SK-N-SH (cell line): ENCODE results near the gene ZDHHC7. TPM values are rescaled to one million over a fixed set of nuclear protein-coding genes. Genes with fewer than 3 reads are reported as not detected.

Experiments used
- CTCF ChIA-PET: fragments of 300-600, 350-600 bp; formaldehyde crosslinking; extraction: SDS; loops from one replicate; lab custom pipeline; 2021; lab: Yijun Ruan, JAX
- POLR2A ChIA-PET: fragments of 350-600 bp; sonication (Branson Sonifier 250); formaldehyde crosslinking; extraction: SDS; loops from one replicate; lab custom pipeline; 2020; ENCODE audit warnings: antibody characterized with exemption, inconsistent platforms; lab: Yijun Ruan, JAX
- DNase-seq: peaks from one replicate; pipeline ENCODE4 v3.0.0; 2012
- H2AFZ ChIP-seq: fragments of 200-600 bp; sonication (generic); 2 replicates; pipeline ENCODE4 v1.8.1; 2016; ENCODE audit warnings: antibody characterized with exemption, mild to moderate bottlenecking, low read depth
- H3F3A ChIP-seq: fragments of 200-600 bp; sonication (generic); replicated peaks from 2 replicates; pipeline ENCODE3; 2016; ENCODE audit warnings: antibody characterized with exemption, mild to moderate bottlenecking; ENCODE audit not compliant: insufficient read depth
- H3K27ac ChIP-seq, 2 experiments: fragments of 200-500 bp in 1 of 2; fragments of 200-600 bp in 1 of 2; sonication (Bioruptor generic) in 1 of 2; sonication (generic), shearing (Covaris generic) in 1 of 2; 2 replicates each; pipeline versions ENCODE4 v1.5.1 to v1.6.1; 2014 to 2016; ENCODE audit warnings: low read depth in 2 of 2, inconsistent platforms in 1 of 2, low read length in 1 of 2, mild to moderate bottlenecking in 1 of 2, mixed read lengths in 1 of 2
- H3K27me3 ChIP-seq: fragments of 200-600 bp; sonication (generic), shearing (Covaris generic); 2 replicates; pipeline ENCODE4 v1.6.1; 2016; ENCODE audit warnings: mixed run types; ENCODE audit not compliant: insufficient read depth
- H3K36me3 ChIP-seq, 2 experiments: fragments of 200-500 bp in 1 of 2; fragments of 200-600 bp in 1 of 2; sonication (Bioruptor generic) in 1 of 2; sonication (generic) in 1 of 2; replicated peaks in 1 of 2; 2 replicates each; pipeline versions ENCODE3 to v1.5.1; 2014 to 2016; ENCODE audit warnings: low read length in 1 of 2, mild to moderate bottlenecking in 1 of 2; ENCODE audit not compliant: insufficient read depth in 2 of 2, control insufficient read depth in 1 of 2
- H3K4me1 ChIP-seq, 2 experiments: fragments of 200-500 bp in 1 of 2; fragments of 200-600 bp in 1 of 2; sonication (Bioruptor generic) in 1 of 2; sonication (generic), shearing (Covaris generic) in 1 of 2; 2 replicates each; pipeline versions ENCODE4 v1.5.1 to v1.6.1; 2014 to 2016; ENCODE audit warnings: low read depth in 1 of 2, low read length in 1 of 2, mixed run types in 1 of 2; ENCODE audit not compliant: insufficient read depth in 2 of 2, control insufficient read depth in 1 of 2
- H3K4me2 ChIP-seq: fragments of 200-600 bp; sonication (generic), shearing (Covaris generic); 2 replicates; pipeline ENCODE4 v1.6.1; 2017; ENCODE audit warnings: mixed run types
- H3K4me3 ChIP-seq, 2 experiments: fragments of 200-500 bp in 1 of 2; fragments of 200-600 bp in 1 of 2; sonication (Bioruptor generic) in 1 of 2; sonication (generic), shearing (Covaris generic) in 1 of 2; 2 replicates each; pipeline versions ENCODE4 v1.5.1 to v1.8.1; 2014 to 2016; ENCODE audit warnings: low read depth in 2 of 2, inconsistent platforms in 1 of 2, low read length in 1 of 2, mild to moderate bottlenecking in 1 of 2, mixed read lengths in 1 of 2, moderate library complexity in 1 of 2
- H3K79me2 ChIP-seq: fragments of 200-600 bp; sonication (generic); 2 replicates; pipeline ENCODE4 v1.8.1; 2017; ENCODE audit warnings: mild to moderate bottlenecking; ENCODE audit not compliant: insufficient read depth
- H3K9ac ChIP-seq: fragments of 200-600 bp; sonication (generic); 2 replicates; pipeline ENCODE4 v1.6.1; 2017; ENCODE audit warnings: mixed run types
- H3K9me2 ChIP-seq: fragments of 200-600 bp; sonication (generic); 2 replicates; pipeline ENCODE4 v1.6.1; 2017; ENCODE audit warnings: mixed run types
- H3K9me3 ChIP-seq: fragments of 200-600 bp; sonication (generic); 2 replicates; pipeline ENCODE4 v1.6.1; 2017; ENCODE audit warnings: mixed run types, mild to moderate bottlenecking, moderate library complexity
- H4K20me1 ChIP-seq: fragments of 200-600 bp; sonication (generic); 2 replicates; pipeline ENCODE4 v1.6.1; 2017; ENCODE audit warnings: mild to moderate bottlenecking, mixed run types; ENCODE audit not compliant: insufficient read depth
- CHD2 ChIP-seq: fragments of 150-350 bp; IDR thresholded peaks from 2 replicates; pipeline ENCODE4 v1.6.1; 2018; ENCODE audit warnings: low read length; ENCODE audit not compliant: partially characterized antibody
- EP300 ChIP-seq, 2 experiments: IDR thresholded peaks; 2 replicates each; pipeline versions ENCODE4 v1.4.0 to v1.6.1; 2012; ENCODE audit warnings: borderline replicate concordance in 1 of 2, low read depth in 1 of 2, low read length in 1 of 2
- FOSL2 ChIP-seq: IDR thresholded peaks from 2 replicates; pipeline ENCODE4 v1.4.0; 2012; ENCODE audit warnings: low read depth, mild to moderate bottlenecking, moderate library complexity, borderline replicate concordance
- FOXM1 ChIP-seq: IDR thresholded peaks from 2 replicates; pipeline ENCODE4 v1.4.0; 2012; ENCODE audit warnings: low read depth, mild to moderate bottlenecking
- GABPA ChIP-seq: IDR thresholded peaks from 2 replicates; pipeline ENCODE4 v1.4.0; 2012; ENCODE audit warnings: low read depth, mild to moderate bottlenecking
- MEF2A ChIP-seq: IDR thresholded peaks from 2 replicates; pipeline ENCODE4 v1.4.0; 2012; ENCODE audit warnings: low read depth, borderline replicate concordance
- NRF1 ChIP-seq: IDR thresholded peaks from 2 replicates; pipeline ENCODE4 v1.6.1; 2012; ENCODE audit warnings: low read depth, mild to moderate bottlenecking, low read length
- RAD21 ChIP-seq: IDR thresholded peaks from 2 replicates; pipeline ENCODE4 v1.6.1; 2012; ENCODE audit warnings: mild to moderate bottlenecking, low read length
- REST ChIP-seq: IDR thresholded peaks from 2 replicates; pipeline ENCODE4 v1.6.1; 2012; ENCODE audit warnings: mild to moderate bottlenecking, low read depth, low read length, moderate library complexity
- RXRA ChIP-seq: IDR thresholded peaks from 2 replicates; pipeline ENCODE4 v1.4.0; 2012; ENCODE audit warnings: low read depth, mild to moderate bottlenecking, borderline replicate concordance
- SMC3 ChIP-seq: IDR thresholded peaks from 2 replicates; pipeline ENCODE4 v1.6.1; 2012; ENCODE audit warnings: low read depth, low read length, improper control_type of control experiment
- TCF12 ChIP-seq: IDR thresholded peaks from 2 replicates; pipeline ENCODE4 v1.4.0; 2012
- YY1 ChIP-seq: IDR thresholded peaks from 2 replicates; pipeline ENCODE4 v1.4.0; 2012; ENCODE audit warnings: low read depth, mild to moderate bottlenecking
- WGBS: methylation state at CpG from one replicate; pipeline ENCODE4 v1.1.6; 2017; ENCODE audit warnings: low lambda C conversion rate; 5-methylcytosine and 5-hydroxymethylcytosine counted together
- polyA plus RNA-seq, 3 experiments: library from polyadenylated mRNA; depleted of rRNA; stranded (reverse); fragments of >200 nt; gene quantifications; 2 replicates each; pipeline ENCODE4 v1.2.3, GENCODE V29; 2012
- TF ChIP-seq, protein P1 (sequence below): fragments of 200-600 bp; sonication (generic); IDR thresholded peaks from 2 replicates; pipeline ENCODE4 v1.6.1; 2017; ENCODE audit warnings: antibody characterized with exemption, mild to moderate bottlenecking, moderate library complexity
- TF ChIP-seq, protein P2 (sequence below): IDR thresholded peaks from 2 replicates; pipeline ENCODE4 v1.4.0; 2012; ENCODE audit warnings: low read depth

Gene ZDHHC7
- polyA plus RNA-seq, 1 of the 3 experiments (the other 2 are of a cell fraction), result 114 TPM

DNA sequence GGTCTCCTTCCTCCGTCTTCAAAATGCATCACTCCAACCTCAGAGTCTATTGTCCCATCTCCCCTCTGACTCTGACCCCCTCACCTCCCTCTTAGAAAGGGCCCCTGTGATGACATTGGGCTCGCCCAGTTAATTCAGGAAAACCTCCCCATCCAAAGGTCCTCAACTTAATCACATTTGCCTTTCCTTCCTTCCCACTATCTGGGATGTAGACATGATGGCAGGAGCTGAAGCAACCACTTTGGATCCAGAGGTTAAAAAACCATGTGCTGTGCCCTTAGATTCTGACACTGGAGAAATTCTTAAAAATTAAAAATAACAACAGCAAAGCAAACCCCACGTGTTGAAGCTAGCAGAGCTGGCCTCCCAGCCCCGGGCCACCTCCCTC is 80.2 kb downstream of the ZDHHC7 start:
- POLR2A ChIA-PET, result no interaction called here
- Histone ChIP-seq H2AFZ (no peak overlapping the region), H3K27ac (no peak overlapping the region), H3K9me2 (no peaks in the 10 kb centered on the region), H3K4me3 (no peak overlapping the region), H3K4me2 (no peak overlapping the region), H3K4me1 (peaks cover 0 to 11% of the 10 kb centered on the region in 2 experiments; a peak in 1 of 4 replicates), H3K9ac (no peak overlapping the region), H3K36me3 (no peaks in the 10 kb centered on the region), H3K27me3 (no peaks in the 10 kb centered on the region), H3K79me2 (no peaks in the 10 kb centered on the region), H4K20me1 (no peaks in the 10 kb centered on the region), H3K9me3 (no peaks in the 10 kb centered on the region), H3F3A (no peaks in the 10 kb centered on the region)
- TF ChIP-seq NRF1 (no peak), CHD2 (no peak), SMC3 (no peak)
- no peak for DNase-seq
- 77% methylated on average over 4 of the region's 4 CpGs for WGBS
- CTCF ChIA-PET, result interaction anchor here (1.3 to 4.6 kb wide), 5 partner anchors 22 to 205 kb away, joined by 4 to 26 read pairs (median 7); no protein-coding TSS in a partner anchor

GRCh38 chr16:84930298-84931106 is 80.8 kb downstream of the ZDHHC7 start:
- Histone ChIP-seq H4K20me1 (no peaks in the 10 kb centered on the region), H3K27ac (no peak overlapping the region), H3K9me3 (no peaks in the 10 kb centered on the region), H3K4me2 (no peak overlapping the region), H2AFZ (no peak overlapping the region), H3F3A (no peaks in the 10 kb centered on the region), H3K9ac (no peak overlapping the region), H3K27me3 (no peaks in the 10 kb centered on the region), H3K79me2 (no peaks in the 10 kb centered on the region)
- CTCF ChIA-PET, result interaction anchor here (1.0 to 4.6 kb wide), 6 partner anchors 22 to 204 kb away, joined by 3 to 26 read pairs (median 6); no protein-coding TSS in a partner anchor
- no peak for DNase-seq
- TF ChIP-seq RXRA, result no peak
- TF ChIP-seq, protein P1, sequence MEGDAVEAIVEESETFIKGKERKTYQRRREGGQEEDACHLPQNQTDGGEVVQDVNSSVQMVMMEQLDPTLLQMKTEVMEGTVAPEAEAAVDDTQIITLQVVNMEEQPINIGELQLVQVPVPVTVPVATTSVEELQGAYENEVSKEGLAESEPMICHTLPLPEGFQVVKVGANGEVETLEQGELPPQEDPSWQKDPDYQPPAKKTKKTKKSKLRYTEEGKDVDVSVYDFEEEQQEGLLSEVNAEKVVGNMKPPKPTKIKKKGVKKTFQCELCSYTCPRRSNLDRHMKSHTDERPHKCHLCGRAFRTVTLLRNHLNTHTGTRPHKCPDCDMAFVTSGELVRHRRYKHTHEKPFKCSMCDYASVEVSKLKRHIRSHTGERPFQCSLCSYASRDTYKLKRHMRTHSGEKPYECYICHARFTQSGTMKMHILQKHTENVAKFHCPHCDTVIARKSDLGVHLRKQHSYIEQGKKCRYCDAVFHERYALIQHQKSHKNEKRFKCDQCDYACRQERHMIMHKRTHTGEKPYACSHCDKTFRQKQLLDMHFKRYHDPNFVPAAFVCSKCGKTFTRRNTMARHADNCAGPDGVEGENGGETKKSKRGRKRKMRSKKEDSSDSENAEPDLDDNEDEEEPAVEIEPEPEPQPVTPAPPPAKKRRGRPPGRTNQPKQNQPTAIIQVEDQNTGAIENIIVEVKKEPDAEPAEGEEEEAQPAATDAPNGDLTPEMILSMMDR, result no peak
- TF ChIP-seq MEF2A, result no peak
- TF ChIP-seq CHD2, result no peak
- TF ChIP-seq TCF12, result no peak
- TF ChIP-seq REST, result no peak
- TF ChIP-seq EP300 (IDR thresholded peaks at IDR 0.05; ENCODE audit: borderline replicate concordance in 1 of 2, low read depth in 1 of 2, low read length in 1 of 2), result no peak
- TF ChIP-seq FOSL2, result no peak
- no peak for TF ChIP-seq YY1
- no peak for TF ChIP-seq GABPA
- TF ChIP-seq FOXM1, result no peak
- TF ChIP-seq, protein P2, sequence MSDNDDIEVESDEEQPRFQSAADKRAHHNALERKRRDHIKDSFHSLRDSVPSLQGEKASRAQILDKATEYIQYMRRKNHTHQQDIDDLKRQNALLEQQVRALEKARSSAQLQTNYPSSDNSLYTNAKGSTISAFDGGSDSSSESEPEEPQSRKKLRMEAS, result no peak
- no peak for TF ChIP-seq RAD21
- TF ChIP-seq, all 33 proteins: peak for 0
- Histone ChIP-seq H3K4me3 (no peak overlapping the region), H3K4me1 (peaks cover 0 to 14% of the 10 kb centered on the region in 2 experiments; a peak in 1 of 4 replicates), H3K9me2 (no peaks in the 10 kb centered on the region), H3K36me3 (no peaks in the 10 kb centered on the region)
- POLR2A ChIA-PET, result no interaction called here
- WGBS, result 76% methylated on average over 7 of the region's 8 CpGs
